Thyroid gland (tissue), 4 donors: Measurements from ENCODE around the gene CAMTA1.

ENCODE experiments used
- POLR2A ChIP-seq, 2 donors: fragments of 450-650 bp; IDR thresholded peaks; one replicate each; pipeline ENCODE4 v1.6.1; 2017; ENCODE audit warnings: antibody characterized with exemption in 2 of 2, mild to moderate bottlenecking in 2 of 2, moderate library complexity in 1 of 2
- TF ChIP-seq, protein P1 (sequence below), 6 experiments: fragments of 200-600 bp in 3 of 6; fragments of 450-650 bp in 3 of 6; sonication (generic) in 3 of 6; IDR thresholded peaks; one replicate each; pipeline ENCODE4 v1.5.1; 2016 to 2019; ENCODE audit warnings: antibody characterized with exemption in 6 of 6, mild to moderate bottlenecking in 2 of 6, inconsistent platforms in 1 of 6, moderate library complexity in 1 of 6

DNA sequence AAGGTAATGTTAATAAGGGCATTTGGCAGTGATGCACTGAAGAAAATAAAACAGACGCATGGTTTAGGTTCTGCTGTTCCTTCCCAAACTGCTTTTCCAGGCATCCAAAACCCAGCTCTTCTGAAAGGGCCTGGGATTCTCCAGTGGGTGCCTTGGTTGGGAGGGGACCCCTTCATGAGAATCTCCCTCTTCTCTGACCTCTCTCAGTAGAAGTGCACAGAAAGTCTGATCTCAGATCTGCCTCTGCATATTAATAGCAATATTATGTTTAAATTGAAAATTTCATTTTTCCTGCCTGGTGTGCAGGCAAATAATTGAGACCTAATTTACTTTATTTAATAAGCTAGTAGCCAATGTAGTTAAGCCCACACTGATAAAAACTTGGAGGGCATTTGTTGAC lies 260.6 kb downstream of the CAMTA1 start:
- TF ChIP-seq, protein P1, sequence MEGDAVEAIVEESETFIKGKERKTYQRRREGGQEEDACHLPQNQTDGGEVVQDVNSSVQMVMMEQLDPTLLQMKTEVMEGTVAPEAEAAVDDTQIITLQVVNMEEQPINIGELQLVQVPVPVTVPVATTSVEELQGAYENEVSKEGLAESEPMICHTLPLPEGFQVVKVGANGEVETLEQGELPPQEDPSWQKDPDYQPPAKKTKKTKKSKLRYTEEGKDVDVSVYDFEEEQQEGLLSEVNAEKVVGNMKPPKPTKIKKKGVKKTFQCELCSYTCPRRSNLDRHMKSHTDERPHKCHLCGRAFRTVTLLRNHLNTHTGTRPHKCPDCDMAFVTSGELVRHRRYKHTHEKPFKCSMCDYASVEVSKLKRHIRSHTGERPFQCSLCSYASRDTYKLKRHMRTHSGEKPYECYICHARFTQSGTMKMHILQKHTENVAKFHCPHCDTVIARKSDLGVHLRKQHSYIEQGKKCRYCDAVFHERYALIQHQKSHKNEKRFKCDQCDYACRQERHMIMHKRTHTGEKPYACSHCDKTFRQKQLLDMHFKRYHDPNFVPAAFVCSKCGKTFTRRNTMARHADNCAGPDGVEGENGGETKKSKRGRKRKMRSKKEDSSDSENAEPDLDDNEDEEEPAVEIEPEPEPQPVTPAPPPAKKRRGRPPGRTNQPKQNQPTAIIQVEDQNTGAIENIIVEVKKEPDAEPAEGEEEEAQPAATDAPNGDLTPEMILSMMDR (IDR thresholded peaks at IDR 0.05), result no peak
- TF ChIP-seq POLR2A (IDR thresholded peaks at IDR 0.05), result no peak
